Stimulated activated naive CD4-positive, alpha-beta T cell (primary cell): Measurements from ENCODE around the gene PRADC1.

Source experiments
- DNase-seq, 6 experiments: peaks; one replicate each; lab custom pipeline; 2025; lab: John Stamatoyannopoulos, UW

The PRADC1 gene

DNA sequence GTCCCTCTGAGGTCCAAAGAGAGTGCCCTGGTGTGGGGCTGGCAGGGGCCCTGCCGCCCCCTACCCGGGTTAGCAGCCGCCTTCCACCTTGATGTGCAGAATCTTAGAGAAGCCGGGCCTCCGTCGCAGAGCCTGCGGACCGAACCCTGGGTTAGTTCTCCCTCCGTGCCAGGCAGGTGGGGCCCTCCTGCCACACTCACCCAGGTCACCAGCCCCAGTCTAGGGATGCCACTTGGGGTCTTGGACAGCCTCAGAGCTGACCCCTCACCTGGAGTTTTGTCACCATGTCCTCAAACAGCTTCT is 25.8 kb upstream of the PRADC1 start:
- no peak for DNase-seq

DNA sequence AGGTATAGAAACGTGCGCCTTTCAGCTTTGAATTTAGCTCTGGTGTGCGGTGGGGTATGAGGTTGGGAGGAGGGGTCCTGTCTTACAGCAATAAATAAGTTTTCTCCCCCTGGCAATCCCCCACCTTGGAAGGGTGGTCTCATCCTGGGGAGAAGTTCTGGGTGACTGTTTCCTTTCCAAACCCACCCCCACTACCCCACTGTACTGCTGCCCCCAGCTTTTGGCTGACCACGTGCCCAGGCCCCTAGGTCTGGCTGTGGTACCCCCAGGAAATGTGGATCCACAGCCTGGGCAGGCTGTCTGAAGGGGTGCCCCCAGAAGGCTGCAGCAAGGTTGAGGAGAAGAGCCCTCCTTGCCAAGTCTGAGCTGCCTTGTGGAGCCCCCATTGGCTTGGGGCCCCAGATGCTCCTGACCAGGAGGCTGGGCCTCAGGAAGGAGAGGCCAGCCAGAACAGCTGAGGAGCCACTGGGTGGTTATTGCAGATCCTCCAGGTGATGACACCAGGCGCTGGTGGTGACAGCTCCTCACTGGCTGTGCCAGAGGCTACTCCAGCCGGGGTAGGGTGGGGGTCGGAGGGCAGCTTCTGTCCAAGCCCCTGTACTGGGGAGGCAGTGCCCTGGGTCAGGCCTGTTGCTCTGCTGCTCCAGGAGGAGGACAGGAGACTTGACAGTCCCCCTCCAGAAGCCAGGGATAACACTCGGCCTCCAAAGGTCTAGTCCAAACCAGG is 25.3 kb upstream of the PRADC1 start:
- DNase-seq = no peak

DNA sequence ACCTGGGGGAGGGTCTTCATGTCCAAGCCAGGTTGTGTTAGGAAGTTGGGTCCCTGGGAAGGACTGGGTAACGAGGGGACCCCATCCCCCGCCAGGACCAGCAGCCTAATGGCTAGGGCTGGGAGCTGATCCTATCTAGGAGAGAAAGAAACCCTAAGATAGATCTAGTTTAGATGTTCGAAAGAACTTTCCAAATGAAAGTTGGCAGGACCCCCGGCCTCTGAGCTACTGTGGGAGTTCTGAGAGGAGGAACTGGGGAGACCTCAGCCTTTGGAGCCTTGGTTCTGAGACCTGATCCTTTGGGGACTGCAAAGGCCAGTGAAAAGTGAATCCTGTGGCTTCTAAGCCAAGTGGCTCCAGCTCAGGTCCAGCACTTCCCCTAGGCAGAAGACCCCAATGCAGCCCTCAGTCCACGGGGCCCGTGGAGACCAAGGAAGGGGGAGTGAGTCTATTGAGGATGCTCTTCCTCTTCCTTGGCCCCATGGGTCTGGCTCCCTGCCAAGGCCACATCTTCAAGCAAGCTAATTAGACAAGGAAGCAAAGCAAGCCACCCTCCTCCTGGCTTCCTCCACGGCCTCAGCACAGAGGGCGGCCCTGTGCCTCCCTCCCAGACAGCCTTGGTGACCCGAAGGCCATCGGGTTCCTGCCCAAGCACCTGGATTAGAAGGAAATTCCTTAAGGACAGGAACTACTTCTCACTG is 24.5 kb upstream of the PRADC1 start:
- peak in 1 of 6 experiments; percentile 6 for DNase-seq

DNA sequence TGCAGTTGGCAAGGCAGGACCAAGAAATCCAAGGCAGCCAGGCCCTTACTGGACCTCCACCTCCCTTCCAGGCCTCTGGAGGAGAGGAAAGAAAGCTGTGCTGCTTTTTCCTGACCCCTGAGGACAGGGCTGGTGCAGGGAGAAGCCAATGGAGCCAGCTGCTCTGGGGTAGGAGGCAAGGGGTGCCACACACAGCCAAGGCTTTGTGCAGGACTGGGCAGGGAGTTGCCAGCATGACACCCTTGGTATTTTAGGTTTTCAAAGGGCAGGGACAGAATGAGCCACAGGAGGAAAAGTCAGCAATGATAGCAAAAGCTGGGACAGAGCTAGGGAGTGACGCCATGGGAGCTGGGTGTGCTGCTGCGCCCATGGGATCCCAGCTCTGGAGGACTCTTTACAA is 24.0 kb upstream of the PRADC1 start:
- DNase-seq = no peak

DNA sequence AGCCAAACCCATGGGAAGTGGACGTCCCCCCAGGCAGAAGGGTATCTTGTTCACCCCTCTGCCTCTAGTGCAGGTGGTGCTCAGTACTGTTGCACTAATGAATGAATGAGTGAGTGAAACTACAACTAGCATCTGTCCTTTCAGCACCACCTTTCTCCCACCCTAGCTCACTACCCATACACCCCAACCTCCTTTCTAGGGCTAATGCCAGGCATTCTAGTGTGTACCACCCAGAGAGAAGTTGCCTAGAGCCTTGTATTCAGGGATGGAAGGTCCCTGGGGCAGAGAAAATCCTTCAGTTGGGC is 23.5 kb upstream of the PRADC1 start:
- no peak for DNase-seq

DNA sequence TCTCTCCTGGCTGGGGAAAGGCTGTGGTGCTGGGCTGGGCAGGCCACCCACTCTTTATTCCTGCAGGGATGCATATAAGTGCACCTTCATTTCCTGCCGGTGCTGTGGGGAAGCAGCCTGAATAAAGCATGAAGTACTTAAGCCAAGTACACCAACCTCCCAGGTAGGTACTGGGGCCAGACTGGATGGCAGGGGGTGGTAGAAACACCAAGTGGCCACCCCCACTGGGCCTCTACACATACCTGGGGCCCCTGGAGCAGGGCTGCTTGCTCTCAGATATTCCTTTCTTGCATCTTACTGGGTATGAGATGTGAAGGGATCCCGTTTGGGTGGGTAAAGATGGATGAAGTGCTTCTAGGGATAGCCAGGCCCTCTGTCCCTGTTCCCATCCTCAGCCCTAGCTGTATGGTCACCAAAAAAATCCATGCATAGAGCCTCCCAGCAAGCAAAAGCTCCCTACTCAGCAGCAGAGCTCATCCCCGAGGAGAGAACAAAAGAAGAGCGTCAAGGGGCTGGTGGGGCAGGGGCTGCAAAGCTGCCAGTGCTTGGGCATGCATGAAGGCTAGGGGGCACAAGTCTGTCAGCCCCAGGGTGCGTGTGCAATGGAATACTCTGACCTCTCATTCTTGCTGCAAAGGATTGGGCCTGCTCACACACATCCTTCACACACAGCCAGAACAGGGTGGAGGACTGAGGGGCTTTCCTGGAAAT is 23.0 kb upstream of the PRADC1 start:
- no peak for DNase-seq

DNA sequence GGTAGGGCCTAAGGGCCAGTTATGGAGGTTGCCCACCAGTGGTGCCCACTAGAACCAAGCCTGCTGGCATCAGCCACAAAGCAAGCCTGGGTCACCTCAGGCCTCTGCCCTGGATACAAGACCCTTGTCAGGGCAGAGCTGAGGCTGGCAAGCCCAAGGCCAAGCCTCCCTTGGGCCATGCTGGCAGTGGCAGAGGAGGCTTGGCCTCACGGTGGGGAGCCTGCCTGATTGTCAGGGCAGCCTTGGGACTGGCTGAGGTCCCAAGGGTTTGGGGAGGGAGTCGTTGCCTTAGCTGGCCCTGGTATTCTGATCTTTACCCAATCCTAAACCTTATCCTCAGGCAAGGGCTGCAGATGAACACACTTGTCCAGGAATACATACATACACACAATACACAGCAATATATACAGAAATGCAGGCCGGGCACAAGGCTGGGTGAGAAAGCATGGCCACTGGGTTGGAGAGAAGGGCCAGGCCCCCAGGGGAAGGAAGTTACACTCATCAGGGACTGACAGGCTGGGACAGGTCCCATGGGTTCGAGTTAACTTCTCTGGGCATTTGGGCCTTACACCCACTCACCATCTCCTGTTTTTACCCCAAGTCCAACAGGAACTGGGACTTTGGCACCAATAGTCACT is 22.1 kb upstream of the PRADC1 start:
- DNase-seq = no peak

DNA sequence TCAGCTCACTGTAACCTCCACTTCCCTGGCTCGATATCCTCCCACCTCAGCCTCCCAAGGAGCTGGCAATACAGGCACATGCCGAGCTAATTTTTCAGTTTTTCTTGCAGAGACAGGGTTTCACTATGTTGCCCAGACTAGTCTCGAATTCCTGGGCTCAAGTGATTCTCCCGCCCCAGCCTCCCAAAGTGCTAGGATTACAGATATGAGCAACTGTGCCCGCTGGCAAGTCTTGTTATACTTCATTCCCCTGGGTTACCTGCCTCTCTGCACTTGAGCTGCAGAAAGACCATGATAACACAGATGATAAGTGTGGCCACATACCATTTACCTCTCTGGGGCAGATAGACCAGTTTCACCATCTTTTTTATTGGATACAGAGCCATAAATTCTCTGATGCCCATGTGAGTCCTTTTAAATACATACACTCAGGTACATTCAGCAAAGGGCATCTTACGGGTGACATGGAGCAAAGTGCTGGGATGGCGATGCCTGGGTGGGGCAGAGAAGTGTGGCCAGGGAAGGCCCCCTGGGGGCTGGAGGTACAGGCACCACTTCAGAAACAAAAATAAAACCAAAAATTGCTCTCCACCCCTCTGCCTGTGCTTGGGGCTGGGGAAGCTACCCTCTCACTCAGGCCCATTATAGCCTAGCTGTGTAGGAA is 21.4 kb upstream of the PRADC1 start:
- DNase-seq = no peak

DNA sequence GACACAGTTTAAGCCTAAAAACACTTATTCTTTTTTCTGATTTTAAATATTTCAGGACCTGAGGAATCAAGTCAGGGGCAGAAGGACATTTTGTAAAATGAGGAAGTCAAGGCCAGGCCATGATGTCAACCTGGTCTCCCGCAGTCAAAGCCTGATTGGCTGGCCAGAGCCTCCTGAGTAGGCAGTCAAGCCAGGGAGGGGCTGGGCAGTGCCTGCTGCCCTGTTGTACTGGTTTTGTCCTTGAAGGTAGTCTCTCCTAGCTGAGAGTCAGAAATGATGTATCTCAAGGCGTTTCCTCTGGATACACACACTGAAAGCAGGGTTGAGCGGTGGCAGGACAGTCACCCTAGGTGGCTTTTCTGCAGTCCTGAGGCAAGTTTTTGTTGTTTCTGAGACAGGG is 20.9 kb upstream of the PRADC1 start:
- DNase-seq = no peak

DNA sequence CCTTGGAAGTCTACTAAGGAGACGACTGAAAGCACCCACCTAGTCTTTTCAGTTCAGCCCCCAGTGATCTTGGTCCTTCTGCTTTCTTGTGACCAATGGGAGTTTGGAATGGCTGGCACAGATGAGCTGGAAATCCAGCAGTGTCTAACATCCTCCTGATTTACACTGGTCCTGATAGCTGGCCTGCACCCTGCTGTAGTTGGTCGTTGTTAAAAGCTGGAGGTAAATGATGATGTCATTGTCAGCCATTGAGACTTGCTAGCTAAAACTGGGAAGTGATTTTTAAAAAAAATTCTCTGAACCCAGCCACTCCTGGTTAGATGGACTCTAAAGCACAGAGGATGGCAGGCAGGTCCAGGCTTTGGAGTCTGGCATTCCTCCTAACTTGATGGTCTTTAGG is 20.4 kb upstream of the PRADC1 start:
- DNase-seq = no peak

DNA sequence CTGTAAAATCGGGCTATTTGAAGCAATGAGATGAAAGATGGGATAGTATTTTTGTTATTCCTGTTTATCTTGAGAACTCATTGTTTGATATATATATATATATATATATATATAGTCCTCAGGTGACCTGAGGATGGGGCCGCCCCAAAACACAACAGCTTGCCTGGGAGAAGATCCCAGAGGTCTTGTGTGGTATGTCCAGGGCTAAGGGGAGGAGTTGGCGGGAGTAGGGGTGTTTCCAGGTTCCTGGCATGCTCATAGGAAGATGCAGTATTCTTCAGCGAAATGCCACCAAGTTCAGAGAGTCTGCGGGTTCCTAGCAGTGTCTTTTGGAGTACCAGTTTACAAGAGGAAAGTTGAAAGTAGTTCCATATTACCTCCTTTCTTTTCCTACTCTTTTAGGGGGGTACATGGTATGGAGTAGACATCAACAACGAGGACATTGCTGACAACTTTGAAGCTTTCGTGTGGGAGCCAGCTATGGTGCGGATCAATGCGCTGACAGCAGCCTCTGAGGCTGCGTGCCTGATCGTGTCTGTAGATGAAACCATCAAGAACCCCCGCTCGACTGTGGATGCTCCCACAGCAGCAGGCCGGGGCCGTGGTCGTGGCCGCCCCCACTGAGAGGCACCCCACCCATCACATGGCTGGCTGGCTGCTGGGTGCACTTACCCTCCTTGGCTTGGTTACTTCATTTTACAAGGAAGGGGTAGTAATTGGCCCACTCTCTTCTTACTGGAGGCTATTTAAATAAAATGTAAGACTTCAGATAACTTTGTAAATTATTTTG is 19.4 kb upstream of the PRADC1 start:
- no peak for DNase-seq

DNA sequence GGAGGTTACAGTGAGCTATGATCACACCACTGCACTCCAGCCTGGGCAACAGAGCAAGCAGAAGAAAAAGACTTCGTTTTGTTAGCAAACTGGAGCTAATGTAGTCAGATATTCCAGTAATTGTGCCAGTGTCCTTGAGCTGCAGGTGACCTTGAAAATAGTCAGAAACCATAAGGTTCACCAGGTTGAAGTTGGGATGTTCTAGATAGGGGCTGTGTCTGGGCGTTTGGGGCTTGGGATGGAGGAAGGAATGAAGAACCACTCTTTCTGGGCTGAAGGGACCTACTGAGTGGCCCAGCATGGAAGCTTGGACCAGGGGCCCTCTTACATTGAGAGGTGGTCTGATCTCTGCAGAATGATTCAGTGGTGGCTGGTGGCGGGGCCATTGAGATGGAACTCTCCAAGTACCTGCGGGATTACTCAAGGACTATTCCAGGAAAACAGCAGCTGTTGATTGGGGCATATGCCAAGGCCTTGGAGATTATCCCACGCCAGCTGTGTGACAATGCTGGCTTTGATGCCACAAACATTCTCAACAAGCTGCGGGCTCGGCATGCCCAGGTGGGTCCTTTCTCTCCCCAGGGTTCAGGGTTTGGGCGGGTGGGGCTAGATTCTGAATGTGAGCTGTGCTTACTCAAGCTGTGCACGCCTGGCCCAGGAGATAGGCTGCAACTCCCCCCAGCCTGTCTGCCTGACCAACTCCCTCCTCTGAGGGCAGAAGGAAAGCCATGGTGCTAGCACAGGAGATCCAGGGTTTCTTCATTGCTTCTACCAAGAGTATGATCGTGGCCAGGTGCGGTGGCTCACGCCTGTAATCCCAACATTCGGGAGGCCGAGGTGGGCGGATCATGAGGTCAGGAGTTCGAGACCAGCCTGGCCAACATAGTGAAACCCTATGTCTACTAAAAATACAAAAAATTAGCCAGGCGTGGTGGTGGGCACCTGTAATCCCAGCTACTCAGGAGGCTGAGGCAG is 18.1 kb upstream of the PRADC1 start:
- DNase-seq = no peak

DNA sequence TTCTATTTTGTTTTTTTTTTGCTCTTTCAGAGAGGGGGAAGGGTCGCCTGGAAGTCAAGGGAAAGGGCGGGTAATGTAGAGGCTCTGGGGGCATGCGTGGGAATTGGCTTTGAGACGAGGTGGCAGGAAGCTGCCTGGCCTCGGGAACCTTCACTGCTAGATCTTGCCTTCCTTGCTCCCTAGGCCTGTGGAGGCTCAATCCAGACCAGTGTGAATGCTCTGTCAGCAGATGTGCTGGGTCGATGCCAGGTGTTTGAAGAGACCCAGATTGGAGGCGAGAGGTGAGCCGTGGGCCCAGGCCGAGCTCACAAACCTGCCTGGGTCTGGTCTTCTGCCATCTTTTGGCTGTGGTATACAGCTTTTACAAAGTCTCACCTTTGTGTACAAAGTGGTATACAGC is 16.6 kb upstream of the PRADC1 start:
- no peak for DNase-seq

DNA sequence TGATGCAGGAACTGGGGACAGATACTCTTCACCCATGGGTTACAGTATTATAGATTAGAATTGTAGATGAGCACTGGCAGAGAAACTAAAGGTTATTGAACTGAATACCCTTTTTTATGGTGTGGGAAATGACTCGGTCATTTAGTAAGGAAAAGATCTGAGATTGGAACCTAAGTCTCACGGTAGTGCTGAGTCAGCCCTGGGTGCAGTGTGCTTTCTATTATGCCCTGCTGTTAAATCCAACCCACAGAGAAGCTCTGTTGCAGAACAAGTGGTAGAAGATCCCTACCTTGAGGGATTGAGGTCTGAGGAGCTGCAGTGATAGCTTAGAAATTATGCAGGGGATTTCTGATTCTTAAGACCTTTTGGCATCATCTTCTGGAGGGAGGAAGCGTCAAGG is 13.8 kb upstream of the PRADC1 start:
- DNase-seq = no peak

DNA sequence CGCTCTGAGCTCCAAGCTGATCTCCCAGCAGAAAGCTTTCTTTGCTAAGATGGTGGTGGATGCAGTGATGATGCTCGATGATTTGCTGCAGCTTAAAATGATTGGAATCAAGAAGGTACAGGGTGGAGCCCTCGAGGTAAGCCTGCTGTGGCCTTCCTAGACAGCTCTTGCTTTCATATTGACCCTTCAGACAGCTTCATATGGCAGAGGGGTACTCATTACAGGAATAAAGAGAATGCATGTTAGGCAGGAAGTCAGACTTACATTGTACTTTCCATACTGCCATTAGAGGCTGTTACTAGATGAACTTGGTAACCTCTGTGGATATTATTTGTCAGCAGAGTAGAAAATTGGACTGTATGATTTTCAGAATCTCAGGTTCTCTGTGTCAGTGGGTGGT is 11.5 kb upstream of the PRADC1 start:
- DNase-seq = no peak

DNA sequence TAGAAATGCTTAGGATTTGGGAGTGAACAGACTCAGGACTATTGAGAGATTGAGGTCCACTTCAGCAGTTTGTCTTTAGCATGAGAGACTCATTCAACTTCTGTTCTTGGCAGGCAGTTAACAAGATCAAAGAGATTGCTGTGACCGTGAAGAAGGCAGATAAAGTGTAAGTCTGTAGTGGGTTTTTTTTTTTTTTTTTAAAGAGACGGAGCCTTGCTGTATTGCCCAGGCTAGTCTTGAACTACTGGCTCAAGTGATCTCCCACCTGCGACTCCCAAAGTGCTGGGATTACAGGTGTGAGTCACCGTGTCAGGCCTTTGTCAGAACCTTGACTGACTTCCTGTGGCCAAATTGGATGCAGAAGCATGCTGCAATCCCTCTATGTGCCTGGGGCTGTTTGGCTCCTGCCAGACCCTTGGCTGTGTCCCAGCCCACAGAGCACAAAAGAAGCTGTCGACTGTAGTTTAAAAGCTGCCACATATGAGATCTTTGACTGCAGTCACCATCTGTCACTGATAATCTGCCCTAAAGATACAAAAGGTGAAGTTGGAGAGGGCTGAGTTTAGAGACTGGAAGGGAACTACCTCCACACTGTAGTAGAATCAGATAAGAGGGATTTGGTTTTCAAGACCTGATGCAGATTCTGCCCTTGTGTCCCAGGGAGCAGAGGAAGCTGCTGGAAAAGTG is 11.0 kb upstream of the PRADC1 start:
- DNase-seq = no peak

DNA sequence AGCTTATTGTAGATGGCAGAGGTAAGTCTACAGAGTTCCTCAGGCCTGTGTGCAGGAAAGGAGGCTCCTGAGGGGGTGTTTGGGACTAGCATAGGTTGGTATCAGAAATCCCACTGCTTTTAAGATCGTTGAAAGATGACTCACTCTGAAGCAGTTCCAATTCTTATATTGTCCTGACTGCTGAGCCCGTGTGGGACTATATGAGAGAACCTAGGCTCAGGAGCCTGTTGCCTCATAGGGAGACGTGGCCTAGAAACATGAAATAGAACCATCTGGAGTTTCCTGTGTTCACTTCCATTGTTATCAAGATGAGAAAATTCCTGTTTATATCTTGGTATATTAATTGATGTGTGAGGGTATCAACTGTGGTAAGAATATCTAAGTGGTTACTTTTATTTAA is 6.7 kb upstream of the PRADC1 start:
- no peak for DNase-seq

DNA sequence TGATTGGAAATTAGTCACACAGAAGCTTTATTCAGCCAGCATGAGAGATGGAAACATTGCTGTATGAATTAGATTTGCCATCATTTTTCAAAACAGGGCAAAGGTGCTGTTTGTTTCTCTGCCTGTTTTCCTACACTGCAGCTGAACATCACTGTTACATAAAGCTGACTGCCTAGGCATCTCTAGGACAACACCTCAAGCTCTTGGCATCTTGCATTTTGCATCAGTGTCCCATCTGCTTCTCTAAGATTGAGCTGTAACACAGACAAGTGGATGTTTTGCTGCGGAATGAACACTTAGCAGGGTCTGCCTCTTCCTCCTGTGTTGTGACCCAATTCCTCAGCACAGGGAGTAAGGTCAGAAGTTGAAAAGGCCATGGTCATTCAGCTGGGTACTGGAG is 5.9 kb upstream of the PRADC1 start:
- no peak for DNase-seq

DNA sequence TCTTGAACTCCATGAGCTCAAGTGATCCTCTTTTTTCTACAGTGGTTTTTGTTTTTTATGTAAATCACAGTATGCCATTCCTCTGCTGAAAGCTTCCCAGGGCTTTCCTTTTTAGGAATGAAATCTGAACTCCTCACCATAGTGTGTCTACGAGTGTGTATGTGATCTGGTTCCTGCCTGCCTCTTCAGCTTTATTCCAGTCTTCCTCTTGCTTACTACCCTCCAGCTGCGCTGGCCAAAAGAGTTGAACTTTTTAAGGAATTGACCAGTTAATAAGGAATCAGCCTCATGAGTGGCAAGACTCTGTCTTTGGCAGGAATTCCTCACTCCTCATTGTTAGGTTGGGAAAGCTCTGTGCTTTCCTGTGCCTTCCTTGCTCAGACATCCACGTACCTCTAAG is 5.1 kb upstream of the PRADC1 start:
- no peak for DNase-seq

DNA sequence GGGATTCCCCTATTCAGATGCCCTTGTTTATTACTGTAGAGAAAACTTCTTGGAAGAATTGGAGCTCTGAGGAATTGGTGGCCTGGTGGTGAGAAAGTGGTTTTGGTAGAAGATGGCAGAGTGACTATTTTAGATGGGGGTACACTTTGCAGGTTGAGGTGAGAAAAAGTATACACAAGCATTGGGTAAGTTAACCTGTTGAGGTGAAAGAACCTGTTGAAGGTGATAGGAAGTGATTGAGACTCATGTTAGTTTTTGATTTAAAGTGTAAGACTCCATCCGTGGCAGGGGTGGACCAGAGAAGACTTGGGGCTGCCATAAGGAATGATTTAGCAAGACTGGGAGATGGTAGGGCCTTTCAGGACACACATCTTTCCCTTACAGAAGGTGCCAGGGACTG is 4.1 kb upstream of the PRADC1 start:
- no peak for DNase-seq
